Left lung (tissue), 10 donors: Measurements from ENCODE around the gene PLEKHM1. TPM values are rescaled to one million over a fixed set of nuclear protein-coding genes. Genes with fewer than 3 reads are reported as not detected.
A peak's percentile ranks its signal among the peaks of the same experiment; 100 is the strongest.

Experiments
- ATAC-seq: fragments of 200-7000 bp; cut with Tn5 transposase; one replicate; pipeline ENCODE4 v1.9.1; 2020; ENCODE audit warnings: moderate library complexity
- DNase-seq, 4 donors: peaks; one replicate each; pipeline ENCODE4 v3.0.0-alpha.2; 2013 to 2020
- H3K27ac ChIP-seq, 2 donors: fragments of 200-600 bp; sonication (generic) in 1 of 2; one replicate each; pipeline versions ENCODE4 v1.5.0 to v1.8.0; 2020 to 2021
- H3K27me3 ChIP-seq, 2 donors: fragments of 200-600 bp; sonication (generic) in 1 of 2; one replicate each; pipeline versions ENCODE4 v1.5.0 to v1.8.0; 2020 to 2021
- H3K36me3 ChIP-seq, 2 donors: fragments of 200-600 bp; sonication (generic) in 1 of 2; one replicate each; pipeline versions ENCODE4 v1.5.0 to v1.8.0; 2020 to 2021
- H3K4me1 ChIP-seq, 2 donors: fragments of 200-600 bp; one replicate each; pipeline ENCODE4 v1.8.0; 2021
- H3K4me3 ChIP-seq, 2 donors: fragments of 200-600 bp; sonication (generic) in 1 of 2; one replicate each; pipeline versions ENCODE4 v1.5.0 to v1.8.0; 2020 to 2021; ENCODE audit warnings: mild to moderate bottlenecking in 1 of 2
- H3K9me3 ChIP-seq, 2 donors: fragments of 200-600 bp; sonication (generic) in 1 of 2; one replicate each; pipeline versions ENCODE4 v1.5.0 to v1.8.0; 2020 to 2021
- intact Hi-C, 2 donors: fragments of 100-400 bp; cut with DNase I; formaldehyde crosslinking; loops; one replicate each; pipeline versions ENCODE4 v1.11.2 to v1.14.2; 2022
- polyA plus RNA-seq, 6 donors: library from polyadenylated mRNA; unstranded; fragments of 120-200 nt; gene quantifications; one replicate each; pipeline ENCODE4 v1.2.1, GENCODE V29; 2013; ENCODE audit not compliant: insufficient read length in 6 of 6
- total RNA-seq, 2 donors: library from RNA; stranded (reverse); fragmentation: NEBNext Ultra II Directional; extraction: Animal tissue kit (Norgen Biotek cat#: 25700); gene quantifications; one replicate each; pipeline ENCODE4 v1.2.1, GENCODE V29; 2021
- TF ChIP-seq, protein P1 (sequence below), 2 donors: fragments of 200-600 bp; sonication (generic) in 1 of 2; IDR thresholded peaks; one replicate each; pipeline versions ENCODE4 v1.5.0 to v1.8.0; 2021; ENCODE audit warnings: antibody characterized with exemption in 2 of 2
- donor health status: DM: no; HTN: yes; CAD: no.
- donor health status: DM: no; HTN: no; CAD: no.

The PLEKHM1 gene
- total and polyA plus RNA-seq, 8 donors: 14.7 to 96.9 (median 18.0) TPM

- H3K36me3 ChIP-seq: peaks cover 4 to 72% of the 10 kb centered on the region in 2 donors
- DNase-seq: no peak
- no peaks in the 10 kb centered on the region for H3K9me3 ChIP-seq
- H3K27me3 ChIP-seq: no peaks in the 10 kb centered on the region
- no peak overlapping the region for H3K27ac ChIP-seq
- H3K4me3 ChIP-seq: no peak overlapping the region
- H3K4me1 ChIP-seq: peaks cover 6 to 34% of the 10 kb centered on the region in 2 donors
- intact Hi-C loops: no loop called here
- ATAC-seq: no peak
- TF ChIP-seq, protein P1, sequence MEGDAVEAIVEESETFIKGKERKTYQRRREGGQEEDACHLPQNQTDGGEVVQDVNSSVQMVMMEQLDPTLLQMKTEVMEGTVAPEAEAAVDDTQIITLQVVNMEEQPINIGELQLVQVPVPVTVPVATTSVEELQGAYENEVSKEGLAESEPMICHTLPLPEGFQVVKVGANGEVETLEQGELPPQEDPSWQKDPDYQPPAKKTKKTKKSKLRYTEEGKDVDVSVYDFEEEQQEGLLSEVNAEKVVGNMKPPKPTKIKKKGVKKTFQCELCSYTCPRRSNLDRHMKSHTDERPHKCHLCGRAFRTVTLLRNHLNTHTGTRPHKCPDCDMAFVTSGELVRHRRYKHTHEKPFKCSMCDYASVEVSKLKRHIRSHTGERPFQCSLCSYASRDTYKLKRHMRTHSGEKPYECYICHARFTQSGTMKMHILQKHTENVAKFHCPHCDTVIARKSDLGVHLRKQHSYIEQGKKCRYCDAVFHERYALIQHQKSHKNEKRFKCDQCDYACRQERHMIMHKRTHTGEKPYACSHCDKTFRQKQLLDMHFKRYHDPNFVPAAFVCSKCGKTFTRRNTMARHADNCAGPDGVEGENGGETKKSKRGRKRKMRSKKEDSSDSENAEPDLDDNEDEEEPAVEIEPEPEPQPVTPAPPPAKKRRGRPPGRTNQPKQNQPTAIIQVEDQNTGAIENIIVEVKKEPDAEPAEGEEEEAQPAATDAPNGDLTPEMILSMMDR (IDR thresholded peaks at IDR 0.05): no peak
Observed at GRCh38 chr17:45403906-45404490, 86.5 kb downstream of the PLEKHM1 start.

- intact Hi-C loops: no loop called here
- TF ChIP-seq, protein P1 (IDR thresholded peaks at IDR 0.05): no peak
- Histone ChIP-seq H3K9me3 (no peaks in the 10 kb centered on the region), H3K36me3 (peaks cover 4 to 83% of the 10 kb centered on the region in 2 donors), H3K27me3 (no peaks in the 10 kb centered on the region), H3K27ac (no peak overlapping the region), H3K4me3 (no peak overlapping the region), H3K4me1 (peaks cover 0 to 23% of the 10 kb centered on the region in 2 donors)
- ATAC-seq (no peak), DNase-seq (peak in 1 of 4 donors; percentile 54)
Observed at GRCh38 chr17:45402916-45403315, 87.6 kb downstream of the PLEKHM1 start.

- Histone ChIP-seq H3K4me3 (no peak overlapping the region), H3K27me3 (no peaks in the 10 kb centered on the region), H3K9me3 (no peaks in the 10 kb centered on the region), H3K27ac (no peak overlapping the region), H3K4me1 (peaks cover 0 to 6% of the 10 kb centered on the region in 2 donors), H3K36me3 (peaks cover 4 to 100% of the 10 kb centered on the region in 2 donors)
- TF ChIP-seq, protein P1 (IDR thresholded peaks at IDR 0.05): no peak
- intact Hi-C loops: no loop called here
- DNase-seq: no peak
- ATAC-seq: no peak
Observed at GRCh38 chr17:45398800-45399199, 91.7 kb downstream of the PLEKHM1 start.

DNA sequence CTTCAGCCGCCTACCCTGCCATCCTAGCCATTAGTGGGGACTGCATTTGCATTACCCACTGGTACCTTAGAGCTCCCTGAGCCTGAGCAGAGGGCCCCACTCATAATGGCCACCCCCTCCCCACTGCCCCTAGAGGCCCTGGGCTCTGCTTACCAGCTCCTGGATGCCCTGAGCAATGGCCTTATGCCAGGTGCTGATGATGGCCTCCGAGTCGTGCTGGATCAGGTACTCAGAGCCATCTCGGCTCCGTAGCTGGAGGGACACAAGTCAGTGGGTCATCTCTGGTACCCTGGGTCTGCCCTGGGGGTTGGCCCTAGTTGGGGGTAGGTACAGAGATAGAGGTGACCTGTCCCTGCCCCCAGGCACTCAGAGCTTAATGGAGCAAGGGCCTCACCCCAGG is 92.7 kb downstream of the PLEKHM1 start:
- no peak for DNase-seq
- Histone ChIP-seq H3K27me3 (no peaks in the 10 kb centered on the region), H3K4me3 (no peak overlapping the region), H3K9me3 (no peaks in the 10 kb centered on the region), H3K36me3 (peaks cover under 1 to 94% of the 10 kb centered on the region in 2 donors), H3K4me1 (peaks cover 0 to 6% of the 10 kb centered on the region in 2 donors), H3K27ac (no peak overlapping the region)
- intact Hi-C loops: no loop called here
- ATAC-seq: no peak
- TF ChIP-seq, protein P1 (IDR thresholded peaks at IDR 0.05): no peak

DNA sequence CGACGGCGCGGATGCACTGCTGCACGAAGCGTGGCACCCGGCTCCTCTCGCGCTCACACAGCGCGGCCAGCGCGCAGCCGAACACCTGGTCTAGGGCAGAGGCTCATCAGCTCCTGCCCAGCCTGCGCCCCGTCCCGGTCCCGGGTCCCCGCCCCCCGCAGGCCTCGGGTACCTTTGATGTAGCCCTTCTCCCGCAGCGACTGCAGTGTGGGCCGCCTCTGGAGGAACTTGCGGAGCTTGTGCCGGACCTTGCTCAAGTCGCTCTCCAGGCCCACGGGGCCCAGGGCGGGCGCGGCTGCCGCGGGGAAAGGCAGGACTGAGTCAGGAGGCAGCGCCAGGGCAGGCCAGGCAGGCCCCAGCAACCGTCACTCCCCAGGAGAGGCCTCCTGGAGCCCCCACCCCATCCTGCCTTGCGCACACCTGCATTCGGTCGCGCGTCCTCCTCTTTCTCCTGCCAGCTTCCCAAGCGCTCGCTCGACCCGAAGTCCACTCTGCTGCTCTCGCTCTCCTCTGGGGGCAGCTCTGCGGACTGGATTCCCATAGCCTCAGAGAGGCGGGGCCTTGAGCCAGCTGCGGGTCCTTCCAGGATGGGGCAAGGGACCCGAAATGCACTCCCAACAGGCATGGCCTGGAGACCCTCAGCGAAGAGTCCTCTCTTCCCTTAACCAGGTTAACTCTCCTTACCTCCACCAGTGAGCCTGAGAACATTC is 93.9 kb downstream of the PLEKHM1 start:
- Histone ChIP-seq H3K4me3 (no peak overlapping the region), H3K9me3 (no peaks in the 10 kb centered on the region), H3K4me1 (peaks cover 0 to 6% of the 10 kb centered on the region in 2 donors), H3K27me3 (no peaks in the 10 kb centered on the region), H3K27ac (no peak overlapping the region), H3K36me3 (peaks cover 0 to 83% of the 10 kb centered on the region in 2 donors)
- DNase-seq: no peak
- TF ChIP-seq, protein P1 (IDR thresholded peaks at IDR 0.05): no peak
- intact Hi-C loops: no loop called here
- no peak for ATAC-seq
